ENCODE measurements around the gene RNF144A.

DNA sequence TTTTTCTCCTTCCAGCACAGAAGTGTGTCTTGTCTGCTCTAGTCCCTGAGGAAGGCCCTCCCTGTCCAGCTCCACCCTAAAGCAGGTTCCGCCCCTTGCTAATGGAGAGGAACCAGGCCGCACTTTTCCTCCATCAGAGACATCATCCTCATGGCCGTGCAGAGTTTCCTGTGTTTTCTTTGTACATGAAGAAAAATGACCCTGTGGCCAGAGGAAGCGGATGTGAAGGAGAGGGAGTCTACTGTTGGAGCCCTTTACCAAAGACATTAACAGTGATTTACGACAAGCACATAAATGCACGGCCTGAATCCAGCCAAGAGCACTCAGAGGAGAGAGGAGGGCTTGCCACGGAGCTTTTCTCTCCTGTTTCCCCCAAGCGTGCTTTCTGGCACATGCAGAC is 109.5 kb downstream of the RNF144A start:
- TF ChIP-seq, protein P1, sequence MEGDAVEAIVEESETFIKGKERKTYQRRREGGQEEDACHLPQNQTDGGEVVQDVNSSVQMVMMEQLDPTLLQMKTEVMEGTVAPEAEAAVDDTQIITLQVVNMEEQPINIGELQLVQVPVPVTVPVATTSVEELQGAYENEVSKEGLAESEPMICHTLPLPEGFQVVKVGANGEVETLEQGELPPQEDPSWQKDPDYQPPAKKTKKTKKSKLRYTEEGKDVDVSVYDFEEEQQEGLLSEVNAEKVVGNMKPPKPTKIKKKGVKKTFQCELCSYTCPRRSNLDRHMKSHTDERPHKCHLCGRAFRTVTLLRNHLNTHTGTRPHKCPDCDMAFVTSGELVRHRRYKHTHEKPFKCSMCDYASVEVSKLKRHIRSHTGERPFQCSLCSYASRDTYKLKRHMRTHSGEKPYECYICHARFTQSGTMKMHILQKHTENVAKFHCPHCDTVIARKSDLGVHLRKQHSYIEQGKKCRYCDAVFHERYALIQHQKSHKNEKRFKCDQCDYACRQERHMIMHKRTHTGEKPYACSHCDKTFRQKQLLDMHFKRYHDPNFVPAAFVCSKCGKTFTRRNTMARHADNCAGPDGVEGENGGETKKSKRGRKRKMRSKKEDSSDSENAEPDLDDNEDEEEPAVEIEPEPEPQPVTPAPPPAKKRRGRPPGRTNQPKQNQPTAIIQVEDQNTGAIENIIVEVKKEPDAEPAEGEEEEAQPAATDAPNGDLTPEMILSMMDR (conservative IDR thresholded peaks at IDR 0.05 in 1 of 2, IDR thresholded peaks at IDR 0.05 in 1 of 2; ENCODE audit: extremely low read depth in 1 of 2, insufficient read depth in 1 of 2, low read depth in 1 of 2, low read length in 2 of 2) = no peak
- no peak for TF ChIP-seq EZH2 (IDR thresholded peaks at IDR 0.05; ENCODE audit: borderline replicate concordance, low read length)

Data from mammary epithelial cell (primary cell).